ENCODE data around the gene BUD23. TPM values are rescaled to one million over a fixed set of nuclear protein-coding genes. Genes with fewer than 3 reads are reported as not detected.
A peak's percentile ranks its signal among the peaks of the same experiment; 100 is the strongest.
"Not testable (repeated sequence)": the region's sequence is repeated elsewhere in the genome, so short reads cannot be mapped to it uniquely, and the experiment has no call there.

Gene BUD23
- total RNA-seq, 1 donor from 2014 or later = 79.8 TPM

DNA sequence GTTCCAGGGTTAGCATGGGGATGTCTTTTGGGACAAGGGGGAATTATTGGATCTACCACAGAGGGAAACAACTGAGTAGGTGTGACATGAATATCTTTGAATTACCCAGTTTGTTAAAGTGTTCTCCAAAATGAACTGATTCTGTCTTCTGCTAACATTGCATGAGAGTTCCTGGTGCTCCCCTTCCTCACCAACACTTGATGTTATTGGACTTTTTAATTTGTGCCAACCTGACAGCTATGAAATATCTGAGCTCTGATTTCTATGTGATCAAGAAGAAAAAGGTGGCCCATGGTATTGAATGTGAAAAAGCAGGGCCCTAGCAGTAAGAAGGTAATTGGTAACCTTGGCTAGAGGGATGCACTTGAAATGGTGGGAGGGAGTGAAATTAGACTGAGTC is 20.4 kb upstream of the BUD23 start:
- ATAC-seq = no peak
- intact Hi-C loops (cut with micrococcal nuclease) = loop anchor here (10.0 kb wide), 1 partner anchor 58 kb away; no protein-coding TSS in a partner anchor
- DNase-seq = no peak

- intact Hi-C loops (cut with micrococcal nuclease) = loop anchor here (10.0 kb wide), 1 partner anchor 63 kb away; no protein-coding TSS in a partner anchor
These were observed 15.9 kb upstream of the BUD23 start, which contains the start of gene VPS37D for GRCh38 chr7:73667344-73668102. Gene VPS37D (plus strand): TSS chr7:73667831. CDS start chr7:73667959, 128 bp downstream.

DNA sequence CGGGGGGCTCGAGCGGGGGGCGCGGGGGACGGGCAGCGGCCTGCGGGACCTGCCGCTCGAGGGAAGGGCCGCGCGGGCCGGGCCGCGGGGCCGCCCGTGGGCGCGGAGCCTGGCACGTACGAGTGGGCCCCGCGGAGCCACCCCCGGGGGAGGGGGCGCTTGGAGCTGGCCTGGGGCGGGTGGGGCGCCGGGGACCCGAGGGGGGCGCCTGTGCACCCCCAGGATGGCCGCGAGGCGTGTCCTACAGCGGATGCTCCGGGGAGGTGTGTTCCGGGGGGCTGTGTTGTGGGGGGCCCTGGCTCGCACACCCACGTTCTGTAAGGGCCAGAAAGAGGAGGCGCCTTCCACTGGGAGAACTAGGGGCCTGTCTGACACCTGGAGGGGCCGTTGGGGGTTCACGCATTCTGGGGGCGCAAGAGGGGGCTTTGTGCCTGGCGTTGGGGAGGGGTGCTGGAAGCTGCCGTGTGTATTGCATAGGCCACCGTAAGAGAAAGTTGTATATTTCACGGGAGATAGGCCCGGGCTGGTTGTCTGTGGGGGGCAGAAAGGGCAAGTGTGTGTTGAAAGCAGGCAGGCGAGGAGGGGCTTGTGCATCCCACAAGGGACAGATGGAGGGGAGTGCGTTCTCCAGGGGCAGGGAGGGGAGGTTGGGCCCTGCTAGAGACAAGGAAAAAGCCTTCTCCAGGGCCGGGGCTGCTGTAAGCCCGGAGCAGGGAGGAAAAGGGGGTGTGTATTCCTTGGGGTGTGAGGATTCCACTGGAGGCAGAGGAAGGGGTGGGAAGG is 15.1 kb upstream of the BUD23 start:
- intact Hi-C loops (cut with micrococcal nuclease) = loop anchor here (10.0 kb wide), 1 partner anchor 63 kb away; no protein-coding TSS in a partner anchor
- ATAC-seq = no peak
- no peak for DNase-seq

More at GRCh38 chr7:73667344-73668102, 15.9 kb upstream of the BUD23 start, which contains the start of gene VPS37D:
- ATAC-seq (peak; percentile 97), DNase-seq (peak; percentile 97)

DNA sequence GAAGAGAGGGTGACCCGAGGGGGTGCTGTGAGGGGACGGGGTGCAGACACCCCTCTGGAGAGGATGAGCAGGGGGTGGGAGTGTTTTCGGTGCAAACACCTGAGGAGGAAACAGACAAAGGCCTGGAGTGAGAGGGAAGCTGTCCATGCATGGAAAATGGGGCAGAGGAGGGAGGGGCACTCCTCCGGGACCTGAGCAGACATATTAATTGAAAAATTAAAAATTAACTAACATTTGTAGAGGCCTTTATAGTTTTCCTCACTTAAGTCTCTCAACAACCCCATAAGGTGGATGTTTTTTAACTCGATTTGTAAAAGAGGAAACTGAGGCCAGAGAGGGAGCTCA is 14.5 kb upstream of the BUD23 start:
- DNase-seq (no peak), ATAC-seq (no peak)
- intact Hi-C loops (cut with micrococcal nuclease) = loop anchor here (10.0 kb wide), 1 partner anchor 64 kb away; no protein-coding TSS in a partner anchor

GRCh38 chr7:73669288-73669701 is 14.1 kb upstream of the BUD23 start:
- ATAC-seq (no peak), DNase-seq (no peak)
- intact Hi-C loops (cut with micrococcal nuclease) = loop anchor here (10.0 kb wide), 1 partner anchor 64 kb away; no protein-coding TSS in a partner anchor

DNA sequence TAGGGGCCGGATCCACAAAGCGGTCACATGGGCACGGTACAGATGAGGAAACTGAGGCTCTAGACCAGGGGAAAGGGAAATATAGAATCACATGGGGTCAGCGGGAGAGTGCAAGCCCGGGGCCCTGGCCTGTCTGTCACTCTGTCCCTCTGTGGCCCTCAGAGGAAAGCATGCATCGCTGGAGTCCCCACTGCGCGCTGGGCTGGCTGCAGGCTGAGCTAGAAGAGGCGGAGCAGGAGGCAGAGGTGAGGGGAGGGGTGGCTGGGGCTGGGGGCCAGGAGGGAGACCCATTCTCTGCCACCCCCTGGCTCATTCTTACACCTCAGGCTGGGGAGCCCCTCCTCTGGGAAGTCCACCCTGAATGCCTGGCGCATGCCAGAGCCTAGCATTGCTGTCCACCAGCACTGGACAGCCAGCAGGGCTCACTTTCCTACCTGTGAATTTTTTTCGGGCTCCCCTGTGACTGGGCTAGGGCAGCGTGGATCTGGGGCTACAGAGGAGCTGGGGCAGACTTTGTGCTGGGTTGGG is 13.5 kb upstream of the BUD23 start:
- intact Hi-C loops (cut with micrococcal nuclease) = loop anchor here (10.0 kb wide), 1 partner anchor 65 kb away; no protein-coding TSS in a partner anchor
- ATAC-seq (no peak), DNase-seq (no peak)

DNA sequence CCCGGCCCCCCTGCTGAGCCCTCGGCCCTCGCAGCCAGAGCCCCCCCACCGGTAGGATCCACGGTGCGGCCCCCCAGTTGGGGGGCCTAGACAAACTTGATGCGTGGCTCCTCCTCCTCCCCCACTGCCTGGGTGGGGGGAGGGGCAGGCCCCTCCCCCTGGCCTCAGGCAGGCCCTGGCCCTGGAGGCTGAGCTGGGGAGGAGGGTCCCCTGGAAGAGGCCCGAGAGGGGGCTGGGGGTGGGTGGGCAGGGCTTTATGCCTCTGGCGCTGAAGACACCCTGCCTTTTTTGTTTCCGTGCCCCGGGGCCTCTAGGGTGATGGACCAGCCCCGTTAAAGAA is 12.1 kb upstream of the BUD23 start:
- ATAC-seq = no peak
- intact Hi-C loops (cut with micrococcal nuclease) = no loop called here

DNA sequence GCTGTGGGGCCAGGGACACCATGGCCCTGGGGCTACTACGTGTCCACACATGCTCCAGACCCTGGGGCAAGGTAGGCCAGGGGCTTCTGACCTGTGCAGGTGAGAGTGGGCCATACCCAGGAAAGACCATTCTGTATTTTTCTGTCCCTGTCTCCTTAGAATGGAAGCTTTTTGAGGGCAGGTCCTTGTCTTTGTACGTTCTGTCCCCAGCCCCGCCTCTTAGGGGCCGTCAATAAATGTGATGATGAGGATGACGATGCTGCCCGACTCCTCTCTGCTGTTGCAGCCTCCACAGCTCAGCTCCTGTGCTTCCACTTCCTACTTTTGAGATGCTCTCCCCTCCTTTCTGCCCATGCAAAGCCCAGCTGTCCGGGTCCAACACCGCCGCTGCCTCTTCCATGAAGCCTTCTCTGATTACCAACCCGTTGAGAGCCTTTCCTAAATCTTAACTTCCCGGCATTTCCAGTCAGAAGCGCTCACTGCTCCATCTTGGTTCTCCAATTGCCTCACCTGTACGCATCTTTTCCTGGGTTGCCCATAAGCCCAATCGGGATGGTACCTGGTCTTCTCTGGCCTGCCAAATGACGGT is 11.4 kb upstream of the BUD23 start:
- DNase-seq = no peak
- ATAC-seq = no peak
- intact Hi-C loops (cut with micrococcal nuclease) = no loop called here

More for the DNA sequence above, 12.1 kb upstream of the BUD23 start:
- no peak for DNase-seq

GRCh38 chr7:73674468-73675124 is 8.8 kb upstream of the BUD23 start:
- ATAC-seq = no peak
- DNase-seq = no peak
- intact Hi-C loops (cut with micrococcal nuclease) = no loop called here

DNA sequence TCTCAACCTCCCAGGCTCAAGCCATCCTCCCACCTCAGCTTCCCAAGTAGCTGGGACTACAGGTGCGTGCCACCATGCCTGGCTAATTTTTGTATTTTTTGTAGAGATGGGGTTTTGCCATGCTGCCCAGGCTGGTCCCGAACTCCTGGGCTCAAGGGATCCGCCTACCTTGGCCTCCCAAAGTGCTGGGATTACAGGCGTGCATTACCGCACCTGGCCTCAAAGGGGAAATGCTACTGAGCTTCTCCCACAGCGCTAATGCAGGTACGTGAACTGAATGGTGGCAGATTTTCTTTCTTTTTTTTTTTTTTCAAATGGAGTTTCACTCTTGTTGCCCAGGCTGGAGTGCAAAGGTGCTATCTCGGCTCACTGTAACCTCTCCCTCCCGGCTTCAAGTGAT is 7.3 kb upstream of the BUD23 start:
- ATAC-seq; DNase-seq; intact Hi-C loops (cut with micrococcal nuclease): not testable (repeated sequence)

- DNase-seq (peak; percentile 44), ATAC-seq (peak; percentile 8)
- intact Hi-C loops (cut with micrococcal nuclease) = no loop called here
These were observed 4.5 kb upstream of the BUD23 start for GRCh38 chr7:73678862-73679261.

DNA sequence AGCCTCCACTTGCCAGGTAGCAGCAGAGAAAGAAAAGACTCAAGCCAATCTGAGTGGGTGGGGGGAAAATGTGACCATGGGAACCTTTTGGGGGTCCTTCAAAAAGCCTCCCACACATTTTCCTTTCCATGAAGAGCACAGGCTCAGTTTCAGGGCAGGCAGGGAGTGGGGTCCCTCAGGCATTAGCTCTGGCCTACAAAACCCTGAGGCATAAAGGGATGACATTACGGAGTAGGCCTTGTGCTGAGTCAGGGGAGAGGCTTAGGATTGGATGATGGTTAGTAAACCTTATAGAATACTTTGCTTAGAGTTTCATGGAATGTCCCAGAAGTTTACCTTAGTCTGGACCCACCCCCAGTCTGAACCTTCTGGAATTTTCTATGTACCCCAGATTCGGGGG is 3.7 kb upstream of the BUD23 start:
- ATAC-seq (no peak), DNase-seq (no peak)
- intact Hi-C loops (cut with micrococcal nuclease) = no loop called here

DNA sequence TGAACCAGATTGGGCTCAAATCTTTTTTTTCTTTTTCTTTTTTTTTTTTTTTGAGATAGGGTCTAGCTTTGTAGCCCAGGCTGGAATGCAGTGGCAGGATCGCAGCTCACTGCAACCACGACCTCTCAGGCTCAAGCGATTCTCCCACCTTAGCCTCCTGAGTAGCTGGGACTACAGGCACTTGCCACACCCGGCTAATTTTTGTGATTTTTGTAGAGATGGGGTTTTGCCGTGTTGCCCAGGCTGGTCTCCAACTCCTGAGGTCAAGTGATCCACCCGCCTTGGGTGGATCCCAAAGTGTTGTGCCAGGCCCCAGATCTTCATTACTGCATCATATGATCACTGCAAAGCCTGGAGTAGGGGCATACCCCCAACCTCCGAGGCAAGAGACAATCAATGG is 2.9 kb upstream of the BUD23 start:
- intact Hi-C loops (cut with micrococcal nuclease) = no loop called here
- DNase-seq (no peak), ATAC-seq (no peak)

- DNase-seq (no peak), ATAC-seq (no peak)
- intact Hi-C loops (cut with micrococcal nuclease) = no loop called here
These were observed 2.4 kb upstream of the BUD23 start for GRCh38 chr7:73681031-73681430.

DNA sequence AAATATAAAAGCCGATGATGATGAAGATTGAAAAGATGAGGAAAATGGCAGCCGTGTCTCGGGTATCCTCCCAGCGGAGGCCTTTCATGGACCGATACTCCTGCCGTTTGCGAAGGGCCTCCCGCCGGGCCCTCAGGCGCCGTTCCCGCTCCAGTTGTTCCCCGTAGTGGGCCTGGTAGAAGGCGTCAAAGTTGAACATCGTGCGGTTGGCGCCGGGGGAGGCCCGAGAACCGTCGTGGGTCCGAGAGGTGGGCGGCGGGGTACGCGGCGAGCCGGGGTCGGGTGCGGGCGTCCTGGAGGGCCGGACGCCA is 697 bp upstream of the BUD23 start:
- intact Hi-C loops (cut with micrococcal nuclease) = no loop called here
- DNase-seq = no peak
- no peak for ATAC-seq

DNA sequence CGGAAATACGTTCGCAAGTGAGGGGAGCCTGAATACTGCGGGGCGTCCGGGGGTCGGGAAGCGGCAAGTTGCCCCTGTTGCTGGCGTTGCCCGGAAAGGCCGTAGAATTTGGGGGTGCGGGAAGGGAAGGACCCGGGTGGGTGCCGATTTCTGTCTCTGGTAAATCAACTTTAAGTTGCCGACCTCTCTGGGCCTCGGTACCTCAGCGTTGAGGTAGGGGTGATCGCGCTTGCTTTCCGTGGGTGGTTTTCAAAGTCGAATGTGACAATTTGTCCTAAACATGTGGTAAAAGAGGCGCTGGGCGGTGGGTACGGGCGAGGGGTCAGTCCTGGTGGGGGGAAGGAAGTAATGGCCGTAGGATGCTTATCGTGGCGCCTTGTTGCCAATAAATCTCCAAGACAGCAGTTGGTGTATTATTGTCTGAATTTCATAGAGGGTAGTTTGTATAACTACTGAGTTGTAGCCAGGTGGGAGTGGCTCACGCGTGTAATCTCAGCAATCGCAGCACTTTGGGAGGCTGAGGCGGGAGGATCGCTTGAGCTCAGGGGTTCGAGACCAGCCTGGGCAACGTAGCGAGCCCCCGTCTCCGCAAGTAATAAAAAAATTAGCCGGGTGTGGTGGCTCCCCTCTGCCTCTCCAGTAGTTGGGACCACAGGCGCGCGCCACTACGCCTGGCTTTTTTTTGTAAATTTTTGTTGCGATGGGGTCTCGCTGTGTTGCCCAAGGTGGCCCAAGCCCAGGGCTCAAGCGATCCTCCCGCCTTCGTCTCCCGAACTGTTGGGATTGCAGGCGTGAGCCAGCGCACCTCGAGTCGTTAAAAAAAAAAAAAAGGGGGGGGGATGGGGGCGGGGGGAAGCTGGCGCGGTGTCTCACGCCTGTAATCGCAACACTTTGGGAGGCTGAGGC is 644 bp downstream of the BUD23 start:
- ATAC-seq (no peak), DNase-seq (no peak)
- intact Hi-C loops (cut with micrococcal nuclease) = no loop called here

DNA sequence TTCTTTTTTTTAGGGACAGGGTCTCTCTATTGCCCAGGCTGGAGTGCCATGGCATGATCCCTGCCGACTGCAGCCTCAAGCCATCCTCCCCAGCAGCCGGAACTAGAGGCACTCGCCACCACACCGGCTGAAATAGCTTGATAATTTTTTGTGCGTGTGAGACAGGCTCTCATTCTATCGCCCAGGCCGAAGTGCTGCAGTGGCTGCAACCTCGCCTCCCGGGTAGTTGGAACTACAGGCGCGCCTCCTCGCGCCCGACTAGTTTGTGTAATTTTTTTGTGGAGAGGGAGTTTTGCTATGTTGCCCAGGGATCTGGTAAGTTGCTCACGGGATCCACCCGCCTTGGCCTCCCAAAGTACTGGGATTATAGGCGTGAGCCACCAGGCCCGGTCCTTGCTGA is 1.9 kb downstream of the BUD23 start:
- DNase-seq (no peak), ATAC-seq (no peak)
- intact Hi-C loops (cut with micrococcal nuclease) = no loop called here

GRCh38 chr7:73688288-73688687 is 4.9 kb downstream of the BUD23 start:
- no peak for DNase-seq
- intact Hi-C loops (cut with micrococcal nuclease) = no loop called here
- ATAC-seq = no peak

Measured in left ventricle myocardium superior (tissue), 1 donor.